B cell (primary cell): ENCODE data around the gene RGS14.

ENCODE experiments used
- EZH2 ChIP-seq: IDR thresholded peaks from 2 replicates; pipeline ENCODE4 v1.6.1; 2012; ENCODE audit warnings: borderline replicate concordance, low read depth, mild to moderate bottlenecking, moderate library complexity, low read length; ENCODE audit not compliant: insufficient read depth, poor library complexity, severe bottlenecking
- TF ChIP-seq, protein P1 (sequence below): fragments of 200-600 bp; IDR thresholded peaks from one replicate; pipeline ENCODE4 v1.8.0; 2022; ENCODE audit warnings: antibody characterized with exemption, mild to moderate bottlenecking

DNA sequence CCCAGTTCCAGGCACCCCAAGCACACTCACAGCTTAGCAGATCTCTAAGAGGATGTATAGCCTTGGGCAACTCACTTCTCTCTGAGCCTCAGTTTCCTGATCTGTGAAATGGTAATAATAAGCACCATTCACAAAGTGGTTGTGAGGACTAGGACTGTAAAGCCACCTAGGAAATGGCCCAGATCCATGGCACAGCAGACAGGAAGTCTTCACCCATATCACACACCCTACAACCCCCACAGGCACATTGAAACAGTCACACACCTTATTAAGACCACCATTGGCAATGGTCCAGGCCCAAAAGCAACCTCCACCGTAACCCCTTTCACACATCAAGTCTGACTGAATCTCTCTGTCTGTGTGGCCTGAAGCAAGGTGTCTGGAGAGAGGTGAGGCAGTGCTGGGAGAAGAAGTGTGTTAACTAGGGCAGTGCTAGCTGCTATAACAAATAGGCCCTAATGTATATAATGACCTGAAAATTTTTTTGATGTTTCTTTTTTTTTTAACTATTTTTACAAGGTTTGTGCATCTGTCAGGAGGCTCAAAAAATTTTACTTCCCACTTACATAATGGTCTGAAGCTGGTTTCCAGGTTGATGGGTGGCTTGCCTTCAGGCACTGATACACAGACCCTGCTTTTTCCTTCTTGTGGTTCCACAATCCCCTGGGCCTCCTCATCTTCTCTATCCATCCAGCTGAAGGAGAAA, 2.4 kb upstream of the RGS14 start:
- TF ChIP-seq, protein P1, sequence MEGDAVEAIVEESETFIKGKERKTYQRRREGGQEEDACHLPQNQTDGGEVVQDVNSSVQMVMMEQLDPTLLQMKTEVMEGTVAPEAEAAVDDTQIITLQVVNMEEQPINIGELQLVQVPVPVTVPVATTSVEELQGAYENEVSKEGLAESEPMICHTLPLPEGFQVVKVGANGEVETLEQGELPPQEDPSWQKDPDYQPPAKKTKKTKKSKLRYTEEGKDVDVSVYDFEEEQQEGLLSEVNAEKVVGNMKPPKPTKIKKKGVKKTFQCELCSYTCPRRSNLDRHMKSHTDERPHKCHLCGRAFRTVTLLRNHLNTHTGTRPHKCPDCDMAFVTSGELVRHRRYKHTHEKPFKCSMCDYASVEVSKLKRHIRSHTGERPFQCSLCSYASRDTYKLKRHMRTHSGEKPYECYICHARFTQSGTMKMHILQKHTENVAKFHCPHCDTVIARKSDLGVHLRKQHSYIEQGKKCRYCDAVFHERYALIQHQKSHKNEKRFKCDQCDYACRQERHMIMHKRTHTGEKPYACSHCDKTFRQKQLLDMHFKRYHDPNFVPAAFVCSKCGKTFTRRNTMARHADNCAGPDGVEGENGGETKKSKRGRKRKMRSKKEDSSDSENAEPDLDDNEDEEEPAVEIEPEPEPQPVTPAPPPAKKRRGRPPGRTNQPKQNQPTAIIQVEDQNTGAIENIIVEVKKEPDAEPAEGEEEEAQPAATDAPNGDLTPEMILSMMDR, result no peak
- TF ChIP-seq EZH2, result no peak
